Measurements from ENCODE around the gene PCDHA4.
"Not testable (repeated sequence)": the region's sequence is repeated elsewhere in the genome, so short reads cannot be mapped to it uniquely, and the experiment has no call there.

DNA sequence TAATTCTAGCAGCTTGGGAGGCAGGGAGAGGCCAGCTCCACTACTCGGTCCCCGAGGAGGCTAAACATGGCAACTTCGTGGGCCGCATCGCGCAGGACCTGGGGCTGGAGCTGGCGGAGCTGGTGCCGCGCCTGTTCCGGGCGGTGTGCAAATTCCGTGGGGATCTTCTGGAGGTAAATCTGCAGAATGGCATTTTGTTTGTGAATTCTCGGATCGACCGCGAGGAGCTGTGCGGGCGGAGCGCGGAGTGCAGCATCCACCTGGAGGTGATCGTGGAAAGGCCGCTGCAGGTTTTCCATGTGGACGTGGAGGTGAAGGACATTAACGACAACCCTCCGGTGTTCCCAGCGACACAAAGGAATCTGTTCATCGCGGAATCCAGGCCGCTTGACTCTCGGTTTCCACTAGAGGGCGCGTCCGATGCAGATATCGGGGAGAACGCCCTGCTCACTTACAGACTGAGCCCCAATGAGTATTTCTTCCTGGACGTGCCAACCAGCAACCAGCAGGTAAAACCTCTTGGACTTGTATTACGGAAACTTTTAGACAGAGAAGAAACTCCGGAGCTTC lies 27.7 kb downstream of the PCDHA4 start:
- not testable (repeated sequence) for TF ChIP-seq CTCF, POLR2A (IDR thresholded peaks at IDR 0.05)
